Measurements from ENCODE around the gene LEPR.
A peak's percentile ranks its signal among the peaks of the same experiment; 100 is the strongest.

The LEPR gene

DNA sequence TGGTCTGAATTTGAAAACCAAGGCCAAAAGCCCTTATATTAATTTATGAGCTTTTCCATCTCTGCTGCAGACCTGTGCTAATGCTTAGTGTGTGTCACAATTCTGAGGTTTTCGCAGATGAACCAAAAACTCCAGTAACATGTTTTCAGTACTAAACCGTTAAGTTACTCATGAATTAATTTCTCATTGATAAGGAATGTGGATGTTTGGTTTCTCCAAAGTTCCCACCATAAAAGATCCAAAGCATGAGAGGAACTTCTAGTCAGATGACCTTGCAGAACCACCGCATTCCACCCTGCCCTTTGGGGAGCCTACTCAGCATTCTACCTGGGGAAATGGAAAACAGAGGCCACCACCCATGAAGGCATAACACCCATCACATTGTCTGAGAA lies 7.5 kb upstream of the LEPR start:
- DNase-seq = no peak

DNA sequence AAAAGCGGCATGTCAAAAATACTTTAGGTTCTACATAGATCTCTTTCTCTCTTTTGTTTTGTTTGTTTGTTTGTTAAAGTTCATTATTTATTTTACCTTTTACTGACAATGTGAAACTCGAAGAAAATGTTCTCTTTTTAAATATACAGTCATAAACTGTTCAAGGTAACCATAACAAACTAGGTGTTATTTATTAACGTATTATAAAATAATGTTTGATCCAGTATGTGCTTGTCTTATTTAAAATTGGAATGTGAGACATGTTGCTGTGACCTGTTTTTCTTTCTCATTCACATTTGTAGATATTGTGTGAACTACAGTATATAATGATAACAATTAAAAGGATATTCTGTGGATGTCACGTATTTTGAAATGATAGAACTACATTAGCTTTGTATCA lies 5.9 kb upstream of the LEPR start:
- no peak for DNase-seq

DNA sequence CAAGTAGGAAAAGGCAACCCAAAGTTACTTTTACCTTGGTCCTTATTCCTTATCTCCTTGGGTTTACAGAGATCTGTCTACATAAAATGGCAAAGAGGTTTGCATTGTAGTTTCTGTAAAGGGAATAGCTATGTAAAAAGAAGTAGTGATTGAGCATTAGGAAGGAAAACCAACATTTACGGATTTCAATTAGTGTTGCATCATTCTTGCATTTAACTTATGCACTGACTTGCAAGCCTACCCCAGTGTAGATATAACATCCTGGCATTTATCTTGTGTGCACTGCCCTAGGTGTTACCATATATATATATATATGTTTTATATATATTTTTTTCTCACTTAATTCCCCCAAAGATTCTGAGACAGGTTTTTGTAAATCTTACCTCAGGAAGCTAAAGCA lies 3.7 kb upstream of the LEPR start:
- DNase-seq = no peak

DNA sequence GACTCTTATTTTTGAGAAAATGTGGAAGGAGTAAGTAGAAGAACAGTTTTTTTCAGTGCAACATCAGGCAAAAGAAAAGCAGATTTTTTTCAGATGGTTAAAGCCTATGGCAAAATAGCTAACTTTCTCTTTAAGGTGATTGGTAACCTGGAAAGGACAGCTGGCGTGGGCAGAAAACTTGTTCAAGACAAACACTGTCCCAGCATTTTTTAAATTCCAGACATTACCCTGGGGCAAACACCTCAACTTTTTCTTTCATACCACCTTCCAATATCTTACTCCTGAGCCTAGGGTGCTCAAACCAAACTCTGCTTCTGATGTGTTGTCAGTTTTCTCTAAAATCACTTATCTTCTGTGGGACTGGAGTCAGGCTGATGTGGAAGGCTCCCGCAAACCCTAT lies 2.7 kb upstream of the LEPR start:
- DNase-seq = no peak

DNA sequence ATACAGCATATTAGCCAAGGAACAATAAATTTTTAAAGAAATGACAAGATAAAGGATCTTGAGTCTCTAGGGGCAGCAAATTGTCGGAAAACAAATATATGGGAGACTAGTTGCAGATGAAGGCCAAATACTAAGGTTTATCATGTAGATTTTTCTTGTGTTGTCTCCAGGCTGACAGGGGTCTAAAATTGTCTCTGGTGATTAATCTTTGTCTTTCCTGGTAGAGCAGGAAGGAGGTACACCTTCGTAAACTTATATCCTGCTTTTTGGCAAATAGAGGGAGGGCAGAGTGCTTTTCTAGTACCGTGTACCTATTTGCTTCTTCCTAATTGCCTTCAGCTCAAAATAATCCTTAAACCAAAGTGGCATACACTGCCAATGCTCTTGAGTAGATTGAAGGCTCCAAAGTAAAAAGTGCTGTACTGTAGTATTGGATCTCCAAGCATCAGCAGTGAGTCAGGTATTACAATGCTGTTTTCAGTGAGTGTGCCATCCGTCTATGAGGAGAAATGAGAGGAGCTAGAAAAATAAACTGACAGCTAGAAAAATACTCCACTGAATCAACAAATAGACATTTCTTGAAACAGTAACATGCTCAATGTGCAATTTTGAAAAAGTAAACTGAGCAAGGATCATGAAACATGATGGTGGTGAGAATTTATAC lies 1.8 kb upstream of the LEPR start:
- no peak for DNase-seq

DNA sequence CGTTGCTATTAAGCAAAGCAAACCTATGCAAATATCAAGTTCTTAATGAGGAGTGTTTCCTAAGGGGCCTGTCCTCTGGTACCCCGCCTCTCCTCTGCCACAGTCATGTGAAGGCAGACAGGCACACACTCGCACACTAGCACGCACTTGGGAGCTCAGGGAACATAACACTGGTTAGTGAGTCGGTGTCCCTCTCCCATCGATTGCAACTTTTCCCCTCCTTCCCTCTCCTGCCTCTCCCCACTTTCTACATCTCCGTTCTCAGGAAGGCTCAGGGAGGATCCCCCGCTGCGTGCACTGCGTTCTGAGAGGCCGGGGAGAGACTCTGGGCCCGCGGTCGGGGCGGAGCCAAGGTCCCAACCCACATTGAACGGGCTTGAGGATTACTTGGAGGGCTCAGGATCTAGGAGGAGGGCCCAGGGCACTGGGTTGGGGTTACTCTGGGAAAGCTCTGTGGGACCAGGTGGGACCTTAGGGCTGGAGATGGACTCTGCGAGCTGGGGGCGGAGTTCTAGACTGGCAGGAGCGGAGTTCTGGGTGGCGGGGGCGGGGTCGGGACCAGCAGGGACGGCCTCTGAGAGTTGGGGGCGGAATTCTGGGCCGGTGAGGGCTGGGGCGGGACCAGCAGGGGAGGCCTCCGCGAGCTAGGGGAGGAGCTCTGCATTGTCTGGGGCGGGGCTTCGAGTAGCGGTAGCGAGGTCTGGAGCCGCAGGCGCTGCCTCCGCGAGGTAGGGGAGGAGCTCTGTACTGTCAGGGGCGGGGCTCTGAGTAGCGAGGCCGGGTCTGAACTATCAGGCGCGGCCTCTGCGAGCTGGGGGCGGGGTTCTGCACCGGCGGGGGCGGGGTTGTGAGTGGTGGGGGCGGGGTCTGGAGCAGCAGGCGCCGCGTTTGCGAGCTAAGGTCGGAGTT lies 533 bp upstream of the LEPR start:
- peak; percentile 90 for DNase-seq

DNA sequence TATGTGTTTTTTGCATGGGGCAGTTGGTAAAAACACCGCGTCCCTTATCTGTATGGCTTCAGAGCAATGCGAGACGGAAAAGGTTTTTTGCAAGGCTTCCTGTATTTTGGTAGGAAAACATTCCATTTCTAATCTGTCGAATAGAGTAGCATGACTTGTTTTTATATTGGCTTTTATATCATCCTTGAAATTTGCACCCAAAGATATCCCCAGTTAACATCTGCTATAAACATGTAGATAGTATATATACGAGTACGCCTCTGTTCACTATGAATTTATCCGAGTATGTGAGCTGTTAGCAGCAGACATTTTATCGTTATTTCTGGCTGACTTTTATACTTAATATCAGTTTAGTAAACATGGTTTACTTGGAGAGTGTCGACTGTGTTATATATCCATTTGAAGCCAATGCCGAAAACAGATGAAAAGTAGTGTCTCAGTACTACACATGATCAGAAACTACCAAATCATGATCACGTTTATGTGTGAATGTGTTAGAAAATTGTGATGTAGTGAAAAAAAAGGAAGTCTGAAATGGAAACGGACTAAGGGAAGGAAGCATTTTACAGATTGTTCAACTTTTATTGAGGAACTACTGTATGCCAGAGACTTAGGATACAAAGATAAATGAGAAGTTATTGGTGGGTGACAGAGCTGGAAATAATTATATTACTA lies 1.0 kb downstream of the LEPR start:
- DNase-seq = no peak

DNA sequence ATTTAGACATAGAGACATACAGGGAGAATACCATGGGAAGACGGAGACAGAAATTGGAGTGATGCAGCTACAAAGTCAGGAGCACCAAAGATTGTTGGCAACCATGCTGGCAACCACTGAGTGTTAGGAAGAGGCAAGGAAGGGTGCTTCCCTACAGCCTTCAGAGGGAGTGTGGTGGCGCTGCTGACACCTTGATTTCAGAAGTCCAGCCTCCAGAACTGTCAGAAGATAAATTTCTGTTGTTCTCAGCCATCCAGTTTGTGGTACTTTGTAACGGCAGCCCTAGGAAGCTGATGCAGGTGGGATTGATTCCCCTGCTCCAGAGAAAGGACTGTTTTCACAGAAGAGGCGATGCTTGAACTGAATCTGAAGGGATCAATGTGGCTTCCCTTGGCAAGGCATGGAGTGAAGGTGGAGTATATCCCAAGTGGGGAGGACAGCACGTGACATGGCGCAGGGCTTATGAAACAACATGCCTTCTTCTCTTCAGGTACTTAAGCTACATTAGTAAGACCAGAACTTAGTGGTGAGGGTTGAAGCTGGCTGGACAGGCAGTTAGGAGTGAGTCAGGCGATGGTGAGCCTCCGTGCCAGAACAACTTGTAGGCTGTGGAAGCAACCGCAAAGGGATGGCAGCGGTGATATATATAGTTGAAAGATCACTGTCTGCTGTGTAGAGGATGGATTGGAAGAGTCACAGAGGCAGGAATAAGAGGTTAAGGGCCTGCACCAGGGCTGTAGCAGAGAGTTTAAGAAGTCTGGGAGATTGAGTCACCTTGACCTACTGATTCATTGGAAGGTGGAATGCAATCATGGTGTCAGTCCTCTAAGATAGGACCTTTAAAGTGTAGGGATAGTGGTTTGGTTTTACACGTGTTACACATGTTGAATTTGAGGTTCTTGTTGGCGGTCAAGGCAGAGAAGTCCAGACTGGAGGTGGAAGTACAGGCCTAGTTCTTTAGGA lies 2.1 kb downstream of the LEPR start:
- DNase-seq = no peak

DNA sequence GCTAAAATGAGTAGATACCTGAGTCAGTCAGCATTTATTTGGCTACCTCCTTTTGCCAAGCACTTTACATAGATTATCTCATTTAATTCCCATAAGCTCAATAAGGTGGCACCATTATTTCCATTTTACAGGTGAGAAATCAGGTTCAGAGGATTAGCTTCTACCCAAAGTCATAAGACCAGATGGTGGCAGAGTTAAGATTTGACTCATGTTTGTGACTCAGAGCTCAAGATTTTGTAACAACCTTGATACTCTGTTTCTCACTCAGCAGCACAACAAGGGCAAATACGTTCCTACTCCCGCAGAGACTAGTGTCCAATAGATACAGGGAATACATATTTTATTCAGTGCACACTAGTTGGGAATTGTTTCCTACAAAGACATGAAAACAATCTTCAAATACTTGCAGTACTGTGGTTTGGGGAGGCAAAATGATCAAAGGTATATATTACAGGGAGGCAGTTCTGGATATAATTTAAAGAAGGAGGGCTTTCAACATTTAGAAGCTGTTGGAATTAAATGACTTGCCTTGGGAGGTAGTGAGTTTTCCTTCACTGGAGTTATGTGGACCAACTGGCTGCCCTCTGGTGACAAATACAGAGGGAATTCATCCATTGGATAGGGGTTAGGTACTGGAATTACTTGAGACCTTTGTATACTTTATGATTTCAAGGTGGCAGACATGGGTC lies 3.6 kb downstream of the LEPR start:
- DNase-seq = no peak

DNA sequence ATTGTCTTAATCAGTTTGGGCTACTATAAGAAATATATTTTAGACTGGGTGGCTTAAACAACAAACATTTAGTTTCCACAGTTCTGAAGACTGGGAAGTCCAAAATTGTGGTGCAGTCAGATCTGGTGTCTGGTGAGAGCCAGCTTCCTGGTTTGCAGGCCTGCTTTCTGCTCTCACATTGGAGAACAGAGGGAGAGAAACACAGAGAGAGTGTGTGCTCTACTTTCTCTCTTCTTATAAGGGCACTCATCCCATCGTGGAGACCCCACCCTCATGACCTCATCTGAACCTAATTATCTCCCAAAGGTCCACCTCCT lies 4.1 kb downstream of the LEPR start:
- DNase-seq = no peak

DNA sequence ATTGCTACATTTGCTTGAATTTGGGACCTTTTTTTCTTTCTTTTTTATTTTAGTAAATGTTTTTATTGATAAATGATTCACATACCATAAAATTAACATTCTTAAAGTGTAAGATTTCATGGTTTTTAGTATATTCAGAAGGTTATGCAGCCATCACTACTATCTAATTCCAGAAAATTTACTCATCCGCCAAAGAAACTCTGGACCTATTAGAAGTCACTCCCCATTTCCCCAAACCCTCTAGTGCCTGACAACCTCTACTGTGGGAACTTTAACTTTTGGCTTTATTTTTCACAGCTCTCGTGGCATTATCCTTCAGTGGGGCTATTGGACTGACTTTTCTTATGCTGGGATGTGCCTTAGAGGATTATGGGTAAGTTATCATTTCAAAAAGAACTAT lies 4.5 kb downstream of the LEPR start:
- no peak for DNase-seq

DNA sequence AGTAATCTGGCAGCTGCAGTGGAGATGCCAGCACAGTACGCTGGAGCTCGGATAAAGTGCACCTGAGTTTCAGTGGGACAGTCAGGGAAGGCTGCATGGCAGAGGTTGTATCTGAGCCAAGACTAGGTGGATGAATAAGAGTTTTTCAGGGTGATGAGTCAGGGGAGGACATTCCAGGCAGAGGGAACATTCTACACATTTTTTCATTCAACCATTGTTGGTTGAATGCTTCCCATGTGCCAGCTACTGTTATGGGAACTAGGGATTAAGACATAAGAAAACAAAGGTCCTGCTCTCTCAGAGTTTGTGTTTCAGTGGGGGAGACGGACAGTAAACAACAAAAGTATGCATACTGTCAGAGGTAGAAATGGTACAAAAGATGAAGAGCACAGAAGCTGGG lies 5.2 kb downstream of the LEPR start:
- DNase-seq = no peak

DNA sequence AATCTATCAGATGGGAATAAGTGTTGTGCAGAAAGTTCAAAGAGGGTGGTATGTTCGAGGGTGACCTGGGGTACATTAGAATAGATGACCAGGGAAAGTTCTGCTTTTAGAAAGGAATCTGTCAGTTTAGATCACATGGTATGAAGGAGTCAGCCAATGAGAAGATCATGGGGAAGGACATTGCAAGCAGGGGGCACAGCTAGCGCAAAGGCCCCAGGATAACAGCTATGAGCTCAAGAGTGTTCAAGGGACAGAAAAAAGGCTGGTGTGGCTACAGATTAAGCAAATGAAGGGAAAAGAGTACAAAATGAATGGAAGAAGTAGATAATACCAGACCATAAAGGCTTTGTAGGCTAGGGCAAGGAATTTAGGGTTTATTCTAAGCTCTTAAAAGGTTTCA lies 8.6 kb downstream of the LEPR start:
- no peak for DNase-seq

DNA sequence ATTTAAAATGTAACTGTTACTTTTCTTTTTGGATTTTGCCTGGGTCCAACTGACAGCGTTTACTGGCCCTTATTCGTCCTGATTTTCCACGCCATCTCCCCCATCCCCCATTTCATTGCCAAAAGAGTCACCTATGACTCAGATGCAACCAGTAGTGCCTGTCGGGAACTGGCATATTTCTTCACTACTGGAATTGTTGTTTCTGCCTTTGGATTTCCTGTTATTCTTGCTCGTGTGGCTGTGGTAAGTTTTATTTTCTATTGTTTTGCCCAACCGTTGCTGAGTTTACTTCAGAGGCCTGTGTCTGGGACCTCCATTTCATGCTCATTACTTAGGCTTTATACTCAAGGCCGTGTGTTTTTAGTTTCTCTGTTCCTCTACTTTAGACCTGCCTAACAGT lies 9.3 kb downstream of the LEPR start:
- no peak for DNase-seq

DNA sequence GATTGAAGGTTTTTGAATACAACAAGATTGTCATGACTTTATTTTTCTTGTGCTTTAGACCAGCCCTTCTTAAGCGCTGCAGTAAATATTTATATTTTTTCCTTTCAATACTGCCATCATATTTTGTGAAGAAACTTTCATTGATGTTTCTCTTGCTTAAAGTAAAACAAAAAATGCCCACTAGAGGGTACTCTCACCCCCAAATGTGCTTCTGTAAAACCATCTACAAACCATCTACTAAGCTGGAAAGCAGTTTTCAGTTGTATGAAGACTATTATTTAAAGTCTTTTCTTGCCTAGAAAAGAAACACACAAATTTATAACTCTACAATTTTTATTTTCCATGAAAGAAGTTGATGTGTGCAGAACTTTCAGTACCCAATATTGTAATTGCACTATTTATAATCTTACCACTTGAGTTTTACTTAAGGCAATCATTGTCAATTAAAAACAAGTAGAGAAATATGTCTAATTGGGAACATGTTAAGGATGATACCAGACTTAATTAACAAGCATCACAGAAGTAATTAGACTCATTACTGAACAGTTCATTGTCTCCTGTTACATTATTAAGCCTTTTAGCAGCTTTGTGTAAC lies 10.7 kb downstream of the LEPR start:
- no peak for DNase-seq

DNA sequence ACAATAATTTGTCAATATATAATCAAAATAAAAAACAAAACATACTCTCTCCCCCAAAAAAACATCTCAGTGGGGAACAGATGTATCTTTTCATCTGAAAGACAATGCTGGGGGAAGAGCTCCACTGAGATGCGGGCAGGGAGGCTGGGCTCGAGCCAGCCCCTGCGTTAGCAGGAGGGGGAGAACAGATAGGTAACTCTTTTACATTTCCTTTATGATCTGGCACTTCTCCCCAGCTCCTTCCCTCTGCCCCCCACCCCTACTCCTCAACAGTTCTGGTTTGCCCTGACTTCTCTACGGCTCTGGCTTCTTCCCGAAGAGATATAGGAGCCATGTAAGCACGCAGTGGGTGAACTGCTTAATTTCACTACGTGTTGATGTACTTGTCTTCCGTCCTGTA lies 12.4 kb downstream of the LEPR start:
- DNase-seq = no peak

DNA sequence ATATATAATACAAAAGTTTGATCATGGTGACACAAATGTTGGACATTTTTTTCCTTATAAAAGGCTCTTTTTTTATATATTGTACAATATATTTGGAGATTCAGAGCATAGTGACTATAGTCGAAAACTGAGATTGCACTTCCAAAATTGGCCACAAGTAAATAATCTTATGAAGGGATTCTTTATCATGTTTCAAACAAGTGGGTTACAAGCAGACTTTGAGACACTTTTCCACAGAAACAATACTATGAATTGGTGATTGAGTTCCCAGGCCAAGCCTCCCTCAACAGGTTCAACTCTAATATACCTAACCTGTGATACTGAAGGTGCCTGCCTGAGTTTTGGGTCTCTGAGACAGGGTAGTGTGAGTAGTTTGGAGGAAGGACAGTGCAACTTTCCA lies 13.8 kb downstream of the LEPR start:
- no peak for DNase-seq

DNA sequence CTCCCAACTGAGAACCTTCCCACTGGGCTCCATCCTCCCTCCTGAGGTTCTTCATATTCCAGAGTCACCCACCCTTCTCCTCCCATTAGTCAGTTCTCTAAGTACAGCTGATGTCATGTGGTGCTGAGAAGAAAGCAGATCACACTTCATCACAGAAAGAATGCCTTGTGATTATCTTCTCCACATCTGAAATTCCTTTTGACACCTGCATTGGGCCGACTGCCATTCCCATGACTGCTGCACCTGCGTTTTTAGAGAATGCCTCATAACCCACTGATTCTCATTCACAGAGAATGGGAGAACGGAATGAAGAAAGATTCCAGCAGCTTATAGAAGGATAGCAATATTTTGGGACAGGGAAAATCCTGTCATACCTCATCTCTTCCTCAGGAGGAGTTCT lies 14.3 kb downstream of the LEPR start:
- no peak for DNase-seq

DNA sequence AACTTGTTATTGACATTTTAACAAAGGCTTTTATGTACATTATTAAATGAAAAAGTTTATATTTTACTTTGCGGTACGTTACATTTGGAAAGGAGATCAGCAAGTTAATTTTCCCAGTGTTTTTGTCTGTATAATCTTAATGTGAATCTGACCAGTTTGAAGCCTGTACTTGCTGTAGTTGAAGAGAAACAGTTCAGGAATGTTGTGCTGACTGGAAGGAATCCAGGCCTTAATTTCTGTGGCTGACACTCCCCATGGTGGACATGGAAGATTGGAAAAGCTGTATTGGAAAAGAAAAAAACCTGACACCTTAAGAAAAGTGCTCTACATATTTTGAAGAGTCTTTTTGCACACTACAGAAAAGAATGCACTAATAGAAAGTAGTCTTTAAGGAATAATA lies 15.5 kb downstream of the LEPR start:
- DNase-seq = no peak

DNA sequence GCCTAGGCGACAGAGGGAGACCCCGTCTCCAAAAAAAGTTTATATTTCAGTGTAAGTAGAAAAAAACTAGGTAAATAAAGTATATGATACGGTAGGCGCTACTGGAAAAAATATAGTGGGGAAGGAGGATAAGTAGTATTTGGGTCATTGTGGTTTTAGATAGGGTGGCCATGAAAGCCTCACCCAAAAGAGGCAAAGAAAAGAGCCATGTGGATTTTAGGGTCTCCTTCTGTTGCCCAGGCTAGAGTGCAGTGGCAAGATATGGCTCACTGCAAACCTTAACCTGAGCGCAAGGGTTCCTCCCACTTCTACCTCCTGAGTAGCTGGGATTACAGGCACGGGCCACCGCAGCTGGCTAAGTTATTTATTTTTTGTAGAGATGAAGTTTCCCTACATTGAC lies 17.1 kb downstream of the LEPR start:
- DNase-seq = no peak

DNA sequence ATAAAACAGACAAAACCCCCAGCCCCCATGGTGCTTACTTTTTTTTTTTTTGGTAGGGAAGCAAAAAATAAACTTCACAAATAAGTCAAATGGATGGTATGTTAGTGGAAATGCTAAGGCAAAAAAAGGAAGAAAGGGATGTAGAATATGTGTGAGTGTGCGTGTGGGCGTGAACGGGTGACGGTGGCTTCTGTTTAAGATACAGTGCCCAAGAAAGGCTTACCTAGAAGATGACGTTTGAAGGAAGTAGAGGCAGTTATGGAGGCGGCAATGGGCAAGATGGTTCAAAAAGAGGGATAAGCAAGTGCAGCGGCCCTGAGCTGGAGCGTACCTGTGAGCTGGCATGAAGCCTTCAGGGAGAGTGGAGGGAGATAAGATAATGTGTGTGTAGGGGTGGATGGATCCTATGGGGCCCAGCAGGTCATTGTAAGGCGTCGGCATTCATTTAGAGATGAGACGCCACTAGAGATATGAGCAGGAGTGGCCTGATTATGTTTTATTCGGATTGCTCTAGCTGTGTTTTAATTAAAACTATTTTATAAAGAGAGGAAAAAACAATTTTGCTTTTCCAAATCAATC lies 19.9 kb downstream of the LEPR start:
- DNase-seq = no peak

DNA sequence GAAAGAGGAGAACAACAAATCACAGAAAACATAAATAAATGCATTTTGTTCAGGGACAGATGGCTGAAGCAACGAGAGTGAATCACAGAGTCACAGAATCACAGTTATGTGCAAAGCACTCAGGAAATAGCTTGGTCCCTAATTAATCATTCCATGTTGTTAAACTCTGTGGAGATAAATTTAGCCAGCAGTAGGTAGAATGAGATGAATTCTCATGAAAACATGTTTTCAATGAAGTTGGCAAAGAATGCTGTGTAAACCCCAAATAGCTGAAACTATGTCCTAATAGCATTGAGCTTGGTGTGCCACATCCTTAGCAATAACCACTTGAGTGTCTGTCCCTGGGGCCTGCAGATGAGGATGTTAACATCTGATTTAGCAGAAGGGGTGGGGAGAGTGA lies 20.4 kb downstream of the LEPR start:
- no peak for DNase-seq
